IPS-20b (cell line): ENCODE results near the gene NFYC.
"Not testable (repeated sequence)": the region's sequence is repeated elsewhere in the genome, so short reads cannot be mapped to it uniquely, and the experiment has no call there.

Source experiments
- H3K27ac ChIP-seq: one replicate; pipeline ENCODE4 v1.5.1; 2013; ENCODE audit warnings: low read length
- H3K27me3 ChIP-seq: 2 replicates; pipeline ENCODE4 v1.6.1; 2013; ENCODE audit warnings: mild to moderate bottlenecking, low read length, inconsistent platforms; ENCODE audit not compliant: insufficient read depth
- H3K36me3 ChIP-seq: 2 replicates; pipeline ENCODE4 v1.6.1; 2013; ENCODE audit warnings: low read depth, mild to moderate bottlenecking, inconsistent platforms, low read length, moderate library complexity; ENCODE audit not compliant: insufficient read depth
- H3K4me1 ChIP-seq: 2 replicates; pipeline ENCODE4 v1.6.1; 2013; ENCODE audit warnings: mild to moderate bottlenecking, control low read depth, inconsistent platforms, low read length, moderate library complexity; ENCODE audit not compliant: insufficient read depth
- H3K4me3 ChIP-seq: 2 replicates; pipeline ENCODE4 v1.5.1; 2013; ENCODE audit warnings: mild to moderate bottlenecking, low read length, inconsistent platforms
- H3K9ac ChIP-seq: 2 replicates; pipeline ENCODE4 v1.6.1; 2013; ENCODE audit warnings: low read depth, mild to moderate bottlenecking, inconsistent platforms, low read length, moderate library complexity
- H3K9me3 ChIP-seq: 2 replicates; pipeline ENCODE4 v1.6.1; 2013; ENCODE audit warnings: mild to moderate bottlenecking, low read depth, low read length, inconsistent platforms; ENCODE audit not compliant: insufficient read depth

NFYC gene

GRCh38 chr1:40723196-40723955, 31.9 kb downstream of the NFYC start:
- Histone ChIP-seq H3K9ac (no peak overlapping the region), H3K4me1 (no peaks in the 10 kb centered on the region), H3K9me3 (no peaks in the 10 kb centered on the region), H3K27ac (no peak overlapping the region), H3K36me3 (0 out of 2 replicates have a peak, but pooled peaks cover 3% of the 10 kb centered on the region), H3K27me3 (no peaks in the 10 kb centered on the region), H3K4me3 (no peak overlapping the region)

GRCh38 chr1:40727662-40728061, 36.2 kb downstream of the NFYC start:
- not testable (repeated sequence) for H3K27me3 ChIP-seq, H3K36me3 ChIP-seq, H3K9me3 ChIP-seq, H3K4me1 ChIP-seq, H3K4me3 ChIP-seq, H3K27ac ChIP-seq, H3K9ac ChIP-seq

- H3K4me3 ChIP-seq, H3K36me3 ChIP-seq, H3K27ac ChIP-seq, H3K9ac ChIP-seq, H3K27me3 ChIP-seq, H3K9me3 ChIP-seq, H3K4me1 ChIP-seq: not testable (repeated sequence)
Observed at GRCh38 chr1:40729316-40729862, 37.9 kb downstream of the NFYC start.

GRCh38 chr1:40732756-40733301, 41.3 kb downstream of the NFYC start:
- no peak overlapping the region for H3K9ac ChIP-seq
- no peaks in the 10 kb centered on the region for H3K9me3 ChIP-seq
- H3K27me3 ChIP-seq, result no peaks in the 10 kb centered on the region
- H3K27ac ChIP-seq, result no peak overlapping the region
- no peaks in the 10 kb centered on the region for H3K36me3 ChIP-seq
- peaks cover 13% of the 10 kb centered on the region; the same call in 1 of the 2 replicates for H3K4me1 ChIP-seq
- no peak overlapping the region for H3K4me3 ChIP-seq

- no peaks in the 10 kb centered on the region for H3K27me3 ChIP-seq
- no peak overlapping the region for H3K27ac ChIP-seq
- peaks cover 13% of the 10 kb centered on the region; the same call in 1 of the 2 replicates for H3K4me1 ChIP-seq
- no peak overlapping the region for H3K9ac ChIP-seq
- H3K4me3 ChIP-seq, result no peak overlapping the region
- H3K36me3 ChIP-seq, result peaks cover 19% of the 10 kb centered on the region
- no peaks in the 10 kb centered on the region for H3K9me3 ChIP-seq
Observed at GRCh38 chr1:40734882-40735628, 43.6 kb downstream of the NFYC start.

GRCh38 chr1:40736085-40736531, 44.6 kb downstream of the NFYC start:
- H3K27ac ChIP-seq, result peak overlapping the region; percentile 29
- peaks cover 13% of the 10 kb centered on the region; the same call in 1 of the 2 replicates for H3K4me1 ChIP-seq
- peaks cover 30% of the 10 kb centered on the region for H3K36me3 ChIP-seq
- H3K9ac ChIP-seq, result no peak overlapping the region
- H3K9me3 ChIP-seq, result no peaks in the 10 kb centered on the region
- no peaks in the 10 kb centered on the region for H3K27me3 ChIP-seq
- H3K4me3 ChIP-seq, result no peak overlapping the region

- Histone ChIP-seq H3K36me3 (peaks cover 55% of the 10 kb centered on the region), H3K27ac (no peak overlapping the region)
Observed at GRCh38 chr1:40738831-40739230, 47.3 kb downstream of the NFYC start.

GRCh38 chr1:40739455-40740008, 48.0 kb downstream of the NFYC start:
- Histone ChIP-seq H3K4me1 (peaks cover 3% of the 10 kb centered on the region; the same call in 1 of the 2 replicates), H3K27me3 (no peaks in the 10 kb centered on the region), H3K9me3 (no peaks in the 10 kb centered on the region), H3K9ac (no peak overlapping the region), H3K27ac (no peak overlapping the region), H3K4me3 (no peak overlapping the region), H3K36me3 (peaks cover 62% of the 10 kb centered on the region)

More at GRCh38 chr1:40738831-40739230, 47.3 kb downstream of the NFYC start:
- Histone ChIP-seq H3K4me1 (peaks cover 3% of the 10 kb centered on the region; the same call in 1 of the 2 replicates), H3K4me3 (no peak overlapping the region), H3K27me3 (no peaks in the 10 kb centered on the region), H3K9ac (no peak overlapping the region), H3K9me3 (no peaks in the 10 kb centered on the region)

GRCh38 chr1:40740039-40740996, 48.8 kb downstream of the NFYC start:
- no peak overlapping the region for H3K9ac ChIP-seq
- H3K27ac ChIP-seq, result no peak overlapping the region
- peaks cover 70% of the 10 kb centered on the region for H3K36me3 ChIP-seq
- no peaks in the 10 kb centered on the region for H3K27me3 ChIP-seq
- H3K9me3 ChIP-seq, result no peaks in the 10 kb centered on the region
- H3K4me1 ChIP-seq, result peaks cover 3% of the 10 kb centered on the region; the same call in 1 of the 2 replicates
- H3K4me3 ChIP-seq, result no peak overlapping the region

- Histone ChIP-seq H3K27ac (no peak overlapping the region), H3K4me3 (no peak overlapping the region), H3K36me3 (peaks cover 79% of the 10 kb centered on the region), H3K9me3 (no peaks in the 10 kb centered on the region), H3K27me3 (no peaks in the 10 kb centered on the region), H3K4me1 (peaks cover 2% of the 10 kb centered on the region; the same call in 1 of the 2 replicates), H3K9ac (no peak overlapping the region)
Observed at GRCh38 chr1:40740997-40741736, 49.7 kb downstream of the NFYC start.
